Body of pancreas (tissue), 4 donors: ENCODE measurements around the gene CLEC3B. TPM values are rescaled to one million over a fixed set of nuclear protein-coding genes. Genes with fewer than 3 reads are reported as not detected.

Source experiments
- ATAC-seq: fragments of 150-250 bp; one replicate; pipeline ENCODE4 v1.9.1; 2016
- DNase-seq, 4 donors: peaks; one replicate each; pipeline ENCODE4 v3.0.0-alpha.2; 2019
- H3K27ac ChIP-seq, 4 donors: fragments of 200-600 bp; sonication (generic); 1 replicate in 3 of 4; 2 replicates in 1 of 4; pipeline versions ENCODE4 v1.5.1 to v1.6.1; 2016 to 2019; ENCODE audit warnings: mild to moderate bottlenecking in 1 of 4, mixed read lengths in 1 of 4, moderate library complexity in 1 of 4
- H3K27me3 ChIP-seq, 2 donors: fragments of 200-600 bp; sonication (generic); one replicate each; pipeline ENCODE4 v1.6.0; 2016; ENCODE audit warnings: mild to moderate bottlenecking in 1 of 2
- H3K36me3 ChIP-seq, 2 donors: fragments of 200-600 bp; sonication (generic); replicated peaks in 1 of 2; 2 replicates each; pipeline ENCODE4 v1.5.1; 2016; ENCODE audit warnings: low read depth in 2 of 2; ENCODE audit not compliant: insufficient read depth in 1 of 2
- H3K4me1 ChIP-seq: fragments of 200-600 bp; sonication (generic); one replicate; pipeline ENCODE4 v1.6.0; 2016
- H3K4me3 ChIP-seq, 2 donors: fragments of 200-600 bp; sonication (generic); 1 replicate in 1 of 2; 2 replicates in 1 of 2; pipeline ENCODE4 v1.5.1; 2016 to 2019
- H3K9me3 ChIP-seq, 3 donors: fragments of 200-600 bp; sonication (generic); 1 replicate in 2 of 3; 2 replicates in 1 of 3; pipeline ENCODE4 v1.5.1; 2016
- CTCF ChIP-seq, 7 experiments: fragments of 450-650 bp in 4 of 7; fragments of 200-600 bp in 3 of 7; sonication (generic) in 3 of 7; IDR thresholded peaks; one replicate each; pipeline ENCODE4 v1.5.1; 2016 to 2019; ENCODE audit warnings: antibody characterized with exemption in 7 of 7
- POLR2A ChIP-seq, 3 donors: fragments of 450-650 bp; IDR thresholded peaks; one replicate each; pipeline ENCODE4 v1.6.1; 2016; ENCODE audit warnings: antibody characterized with exemption in 3 of 3, mild to moderate bottlenecking in 2 of 3
- WGBS, 2 donors: methylation state at CpG; one replicate each; pipeline ENCODE4 v1.1.5; 2017; 5-methylcytosine and 5-hydroxymethylcytosine counted together
- intact Hi-C: fragments of 100-400 bp; cut with DNase I; formaldehyde crosslinking; loops from one replicate; pipeline ENCODE4 v1.15.1; 2023
- total RNA-seq, 2 donors: library from RNA; depleted of rRNA; stranded (reverse); fragments of >200 nt; gene quantifications; one replicate each; pipeline ENCODE4 v1.1.0, GENCODE V29; 2016

The CLEC3B gene
- total RNA-seq, 2 donors from 2014 or later = 4.9 to 22.1 TPM

- ATAC-seq (no peak), DNase-seq (no peak)
- no peaks in the 10 kb centered on the region for H3K9me3 ChIP-seq
- H3K27ac ChIP-seq = no peak overlapping the region
- no peaks in the 10 kb centered on the region for H3K27me3 ChIP-seq
- 71 to 79% methylated on average over 2 of the region's 2 CpGs for WGBS, 2 donors
- peaks cover 11% of the 10 kb centered on the region for H3K4me1 ChIP-seq
- H3K4me3 ChIP-seq = no peak overlapping the region
- intact Hi-C loops = no loop called here
- H3K36me3 ChIP-seq = peaks cover 0 to 14% of the 10 kb centered on the region in 2 donors
- no peak for TF ChIP-seq POLR2A (IDR thresholded peaks at IDR 0.05)
These were observed 23.9 kb upstream of the CLEC3B start for GRCh38 chr3:45002139-45002660.

GRCh38 chr3:45002720-45003119, 23.4 kb upstream of the CLEC3B start:
- H3K27me3 ChIP-seq = no peaks in the 10 kb centered on the region
- no peak overlapping the region for H3K27ac ChIP-seq
- whole genome bisulfite sequencing, 2 donors = 83 to 87% methylated on average over 3 of the region's 3 CpGs
- intact Hi-C loops = no loop called here
- no peak for DNase-seq
- H3K9me3 ChIP-seq = no peaks in the 10 kb centered on the region
- no peak for ATAC-seq
- no peak for TF ChIP-seq CTCF (IDR thresholded peaks at IDR 0.05)
- no peak for TF ChIP-seq POLR2A (IDR thresholded peaks at IDR 0.05)
- no peak overlapping the region for H3K4me3 ChIP-seq
- H3K4me1 ChIP-seq = peaks cover 11% of the 10 kb centered on the region
- peaks cover 0 to 16% of the 10 kb centered on the region in 2 donors for H3K36me3 ChIP-seq

- TF ChIP-seq POLR2A (IDR thresholded peaks at IDR 0.05) (no peak), CTCF (IDR thresholded peaks at IDR 0.05) (no peak)
- H3K27ac ChIP-seq = no peak overlapping the region
- intact Hi-C loops = no loop called here
- DNase-seq (no peak), ATAC-seq (no peak)
- no peaks in the 10 kb centered on the region for H3K27me3 ChIP-seq
- peaks cover 0 to 14% of the 10 kb centered on the region in 2 donors for H3K36me3 ChIP-seq
- H3K9me3 ChIP-seq = no peaks in the 10 kb centered on the region
- no peak overlapping the region for H3K4me3 ChIP-seq
- H3K4me1 ChIP-seq = peaks cover 11% of the 10 kb centered on the region
These were observed 22.7 kb upstream of the CLEC3B start for GRCh38 chr3:45003406-45003805.

- peaks cover 0 to 14% of the 10 kb centered on the region in 2 donors for H3K36me3 ChIP-seq
- no peak for DNase-seq
- peaks cover 11% of the 10 kb centered on the region for H3K4me1 ChIP-seq
- intact Hi-C loops = no loop called here
- no peaks in the 10 kb centered on the region for H3K27me3 ChIP-seq
- ATAC-seq = no peak
- WGBS, 2 donors = 95 to 96% methylated on average over 2 of the region's 2 CpGs
- H3K9me3 ChIP-seq = no peaks in the 10 kb centered on the region
- H3K27ac ChIP-seq = no peak overlapping the region
- no peak for TF ChIP-seq POLR2A (IDR thresholded peaks at IDR 0.05)
- no peak for TF ChIP-seq CTCF (IDR thresholded peaks at IDR 0.05)
- no peak overlapping the region for H3K4me3 ChIP-seq
These were observed 22.2 kb upstream of the CLEC3B start for GRCh38 chr3:45003859-45004258.

- no peak for ATAC-seq
- DNase-seq = no peak
- Histone ChIP-seq H3K4me3 (no peak overlapping the region), H3K9me3 (no peaks in the 10 kb centered on the region), H3K27ac (no peak overlapping the region), H3K4me1 (no peaks in the 10 kb centered on the region), H3K27me3 (no peaks in the 10 kb centered on the region), H3K36me3 (peaks cover 0 to 11% of the 10 kb centered on the region in 2 donors)
- no peak for TF ChIP-seq POLR2A (IDR thresholded peaks at IDR 0.05)
- no peak for TF ChIP-seq CTCF (IDR thresholded peaks at IDR 0.05)
- 90 to 92% methylated on average over 8 of the region's 8 CpGs for WGBS, 2 donors
- intact Hi-C loops = no loop called here
These were observed 19.0 kb upstream of the CLEC3B start for GRCh38 chr3:45007091-45007490.
